ENCODE measurements around the gene TLR9. TPM values are rescaled to one million over a fixed set of nuclear protein-coding genes. Genes with fewer than 3 reads are reported as not detected.

TLR9 gene
- total RNA-seq, 1 experiment from 2014 or later = not detected

- no TSS peak for BruUV-seq (replicated peaks)
- intact Hi-C loops (cut with micrococcal nuclease) = loop anchor here (1.0 to 5.0 kb wide), 3 partner anchors 17 to 100 kb away; partner anchors contain the start of gene WDR82
- Histone ChIP-seq H3K36me3 (ENCODE audit: low read depth, low read length) (peaks cover 5% of the 10 kb centered on the region; the same call in 1 of the 2 replicates), H3F3A (ENCODE audit: low read length, unreplicated experiment) (no peaks in the 10 kb centered on the region), H3K9me3 (ENCODE audit: low read length) (no peaks in the 10 kb centered on the region), H3K9me2 (replicated peaks; ENCODE audit: low read length) (no peaks in the 10 kb centered on the region), H3K27ac (ENCODE audit: low read length) (peak overlapping the region; percentile 93), H3K27me3 (ENCODE audit: low read length) (no peaks in the 10 kb centered on the region), H3K4me2 (ENCODE audit: low read length) (peak overlapping the region; percentile 82), H3K9ac (ENCODE audit: low read length) (peak overlapping the region; percentile 88), H3K79me2 (ENCODE audit: low read length) (peaks cover 56% of the 10 kb centered on the region), H3K4me1 (ENCODE audit: insufficient read depth, low read length) (peaks cover 32% of the 10 kb centered on the region), H3K4me3 (ENCODE audit: low read length) (peak overlapping the region; percentile 97), H4K20me1 (ENCODE audit: low read length) (no peaks in the 10 kb centered on the region), H2AFZ (ENCODE audit: low read length) (peak overlapping the region; percentile 40; the same call in 1 of the 2 replicates)
- ATAC-seq = peak; percentile 25
- ChIA-PET CTCF (interaction anchor here (0.6 to 2.3 kb wide), 5 partner anchors 17 to 180 kb away, joined by 3 to 28 read pairs (median 5); partner anchors contain the start of gene POC1A), POLR2A (ENCODE audit: unreplicated experiment) (interaction anchor here (0.7 to 1.0 kb wide), 5 partner anchors 13 to 299 kb away, joined by 3 to 11 read pairs (median 7); partner anchors contain the start of gene WDR82)
- DNase-seq = peak; percentile 70
- no peak for TF ChIP-seq CTCF (conservative IDR thresholded peaks at IDR 0.05; ENCODE audit: low read depth, low read length)
- TF ChIP-seq EZH2 (IDR thresholded peaks at IDR 0.05; ENCODE audit: low read length, unreplicated experiment) = no peak
- no peak for TF ChIP-seq EZH2phosphoT487 (IDR thresholded peaks at IDR 0.05; ENCODE audit: borderline replicate concordance, low read length)
Observed at GRCh38 chr3:52237006-52237656, 11.7 kb upstream of the TLR9 start.

- Histone ChIP-seq H2AFZ (ENCODE audit: low read length) (no peak overlapping the region), H4K20me1 (ENCODE audit: low read length) (no peaks in the 10 kb centered on the region), H3K36me3 (ENCODE audit: low read depth, low read length) (peaks cover 9% of the 10 kb centered on the region; the same call in 1 of the 2 replicates), H3K9me2 (replicated peaks; ENCODE audit: low read length) (no peaks in the 10 kb centered on the region), H3K79me2 (ENCODE audit: low read length) (peaks cover 56% of the 10 kb centered on the region), H3F3A (ENCODE audit: low read length, unreplicated experiment) (no peaks in the 10 kb centered on the region), H3K27ac (ENCODE audit: low read length) (peak overlapping the region; percentile 93), H3K9me3 (ENCODE audit: low read length) (no peaks in the 10 kb centered on the region), H3K9ac (ENCODE audit: low read length) (0 out of 2 replicates have a peak overlapping the region, but pooled peaks have one; percentile 88), H3K4me2 (ENCODE audit: low read length) (peak overlapping the region; percentile 82), H3K4me3 (ENCODE audit: low read length) (peak overlapping the region; percentile 97), H3K4me1 (ENCODE audit: insufficient read depth, low read length) (peaks cover 32% of the 10 kb centered on the region), H3K27me3 (ENCODE audit: low read length) (no peaks in the 10 kb centered on the region)
- BruUV-seq (replicated peaks) = no TSS peak
- ChIA-PET POLR2A (ENCODE audit: unreplicated experiment) (no interaction called here), CTCF (interaction anchor here (2.3 kb wide), 1 partner anchor 16 kb away, joined by 28 read pairs; no protein-coding TSS in a partner anchor)
- TF ChIP-seq EZH2 (IDR thresholded peaks at IDR 0.05; ENCODE audit: low read length, unreplicated experiment) = no peak
- no peak for TF ChIP-seq EZH2phosphoT487 (IDR thresholded peaks at IDR 0.05; ENCODE audit: borderline replicate concordance, low read length)
- no peak for TF ChIP-seq CTCF (conservative IDR thresholded peaks at IDR 0.05; ENCODE audit: low read depth, low read length)
- intact Hi-C loops (cut with micrococcal nuclease) = loop anchor here (5.0 kb wide), 2 partner anchors 41 to 101 kb away; partner anchors contain the start of gene WDR82
- DNase-seq = no peak
- ATAC-seq = no peak
Observed at GRCh38 chr3:52236424-52236886, 11.0 kb upstream of the TLR9 start.
